Adrenal gland (tissue), 5 donors: ENCODE data around the gene SCRN3.

Experiments
- POLR2A ChIP-seq, 2 donors: fragments of 450-650 bp; IDR thresholded peaks; one replicate each; pipeline ENCODE4 v1.6.1; 2017; ENCODE audit warnings: antibody characterized with exemption in 2 of 2, mild to moderate bottlenecking in 2 of 2, moderate library complexity in 1 of 2
- TF ChIP-seq, protein P1 (sequence below), 6 experiments: fragments of 450-650 bp in 4 of 6; fragments of 200-600 bp in 2 of 6; sonication (generic) in 1 of 6; IDR thresholded peaks; 1 replicate in 5 of 6; 2 replicates in 1 of 6; pipeline versions ENCODE4 v1.5.1 to v1.8.0; 2016 to 2021; ENCODE audit warnings: antibody characterized with exemption in 6 of 6, mild to moderate bottlenecking in 2 of 6, moderate library complexity in 1 of 6
- donor health status: DM: no; HTN: no; CAD: no.

DNA sequence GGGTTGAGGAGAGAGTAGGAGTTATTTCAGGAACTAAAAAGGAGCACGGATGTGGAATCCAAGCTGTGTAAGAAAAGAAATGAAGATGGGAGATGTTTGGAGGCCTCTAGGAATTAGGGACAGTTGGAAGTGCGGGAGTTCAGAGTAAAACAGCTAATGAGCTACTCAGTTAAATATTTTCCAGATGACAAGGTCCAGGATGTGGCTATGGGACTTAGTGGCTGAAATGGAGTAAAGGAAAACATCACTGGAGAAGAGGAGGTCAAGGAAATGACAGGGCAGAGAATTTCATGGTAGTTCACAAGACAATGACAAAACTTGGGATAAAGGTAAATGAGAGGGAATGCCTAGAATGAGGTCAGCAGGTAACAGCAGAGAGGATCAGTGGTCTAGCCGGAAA lies 78.3 kb downstream of the SCRN3 start:
- TF ChIP-seq, protein P1, sequence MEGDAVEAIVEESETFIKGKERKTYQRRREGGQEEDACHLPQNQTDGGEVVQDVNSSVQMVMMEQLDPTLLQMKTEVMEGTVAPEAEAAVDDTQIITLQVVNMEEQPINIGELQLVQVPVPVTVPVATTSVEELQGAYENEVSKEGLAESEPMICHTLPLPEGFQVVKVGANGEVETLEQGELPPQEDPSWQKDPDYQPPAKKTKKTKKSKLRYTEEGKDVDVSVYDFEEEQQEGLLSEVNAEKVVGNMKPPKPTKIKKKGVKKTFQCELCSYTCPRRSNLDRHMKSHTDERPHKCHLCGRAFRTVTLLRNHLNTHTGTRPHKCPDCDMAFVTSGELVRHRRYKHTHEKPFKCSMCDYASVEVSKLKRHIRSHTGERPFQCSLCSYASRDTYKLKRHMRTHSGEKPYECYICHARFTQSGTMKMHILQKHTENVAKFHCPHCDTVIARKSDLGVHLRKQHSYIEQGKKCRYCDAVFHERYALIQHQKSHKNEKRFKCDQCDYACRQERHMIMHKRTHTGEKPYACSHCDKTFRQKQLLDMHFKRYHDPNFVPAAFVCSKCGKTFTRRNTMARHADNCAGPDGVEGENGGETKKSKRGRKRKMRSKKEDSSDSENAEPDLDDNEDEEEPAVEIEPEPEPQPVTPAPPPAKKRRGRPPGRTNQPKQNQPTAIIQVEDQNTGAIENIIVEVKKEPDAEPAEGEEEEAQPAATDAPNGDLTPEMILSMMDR (IDR thresholded peaks at IDR 0.05) = no peak
- no peak for TF ChIP-seq POLR2A (IDR thresholded peaks at IDR 0.05)
